ENCODE results near the gene EXTL1. TPM values are rescaled to one million over a fixed set of nuclear protein-coding genes. Genes with fewer than 3 reads are reported as not detected.

Gene EXTL1
- total and polyA plus RNA-seq, 10 of the 15 experiments (the other 5 are each of a cell fraction or from before 2014, with no cell fraction given): not detected

DNA sequence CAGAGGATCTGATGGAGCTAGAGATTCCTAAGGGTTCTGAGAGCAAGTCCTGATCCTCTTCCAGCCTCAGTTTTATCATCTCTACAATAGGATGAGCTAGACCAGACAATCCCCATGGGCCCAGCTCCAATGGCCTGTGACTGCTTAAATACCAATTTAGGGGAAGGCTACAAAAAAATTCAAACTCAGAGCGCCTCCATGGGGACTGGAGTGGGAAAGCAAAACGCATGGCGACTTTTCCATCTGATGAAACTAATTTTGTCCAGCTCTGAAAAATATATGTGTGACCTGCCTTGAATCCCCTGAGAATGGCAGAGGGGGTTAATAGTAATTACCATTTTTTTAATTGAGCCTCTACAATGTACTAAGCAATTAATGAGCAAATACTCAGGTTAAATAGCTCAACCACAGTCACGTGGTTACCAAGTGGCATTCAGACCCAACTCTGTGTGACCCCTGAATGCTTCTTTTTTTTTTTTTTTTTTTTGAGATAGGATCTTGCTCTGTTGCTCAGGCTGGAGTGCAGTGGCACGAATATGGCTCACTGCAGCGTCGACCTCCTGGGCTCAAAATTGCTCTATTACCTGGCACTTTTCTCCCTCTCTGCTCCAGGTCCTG is 8.4 kb downstream of the EXTL1 start:
- no peak for ATAC-seq
- Histone ChIP-seq H3K9me3 (replicated peaks; ENCODE audit: control insufficient read depth, insufficient read depth, low read length) (0 out of 3 replicates have a peak, but pooled peaks cover 2% of the 10 kb centered on the region), H3K4me2 (ENCODE audit: control insufficient read depth, insufficient read depth) (no peak overlapping the region), H3K4me3 (no peak overlapping the region), H4K20me1 (ENCODE audit: control insufficient read depth, insufficient read depth) (no peaks in the 10 kb centered on the region), H3K9ac (ENCODE audit: control insufficient read depth, insufficient read depth, low read length) (no peak overlapping the region), H3K4me1 (ENCODE audit: control insufficient read depth, insufficient read depth, low read length) (peaks cover 3% of the 10 kb centered on the region; the same call in 1 of the 2 replicates), H3K79me2 (ENCODE audit: control insufficient read depth, insufficient read depth, low read length) (no peaks in the 10 kb centered on the region), H3K27me3 (replicated peaks in 1 of 2; ENCODE audit: control insufficient read depth in 2 of 2, insufficient read depth in 2 of 2, low read length in 1 of 2) (peaks cover 0 to 2% of the 10 kb centered on the region in 2 experiments; a peak in 3 of 4 replicates), H3K27ac (ENCODE audit: control insufficient read depth, insufficient read depth) (no peak overlapping the region), H2AFZ (ENCODE audit: control insufficient read depth, low read depth, low read length) (no peak overlapping the region), H3K36me3 (ENCODE audit: control insufficient read depth in 2 of 2, insufficient read depth in 2 of 2, low read length in 1 of 2) (no peaks in the 10 kb centered on the region)
- TF ChIP-seq, protein P1, sequence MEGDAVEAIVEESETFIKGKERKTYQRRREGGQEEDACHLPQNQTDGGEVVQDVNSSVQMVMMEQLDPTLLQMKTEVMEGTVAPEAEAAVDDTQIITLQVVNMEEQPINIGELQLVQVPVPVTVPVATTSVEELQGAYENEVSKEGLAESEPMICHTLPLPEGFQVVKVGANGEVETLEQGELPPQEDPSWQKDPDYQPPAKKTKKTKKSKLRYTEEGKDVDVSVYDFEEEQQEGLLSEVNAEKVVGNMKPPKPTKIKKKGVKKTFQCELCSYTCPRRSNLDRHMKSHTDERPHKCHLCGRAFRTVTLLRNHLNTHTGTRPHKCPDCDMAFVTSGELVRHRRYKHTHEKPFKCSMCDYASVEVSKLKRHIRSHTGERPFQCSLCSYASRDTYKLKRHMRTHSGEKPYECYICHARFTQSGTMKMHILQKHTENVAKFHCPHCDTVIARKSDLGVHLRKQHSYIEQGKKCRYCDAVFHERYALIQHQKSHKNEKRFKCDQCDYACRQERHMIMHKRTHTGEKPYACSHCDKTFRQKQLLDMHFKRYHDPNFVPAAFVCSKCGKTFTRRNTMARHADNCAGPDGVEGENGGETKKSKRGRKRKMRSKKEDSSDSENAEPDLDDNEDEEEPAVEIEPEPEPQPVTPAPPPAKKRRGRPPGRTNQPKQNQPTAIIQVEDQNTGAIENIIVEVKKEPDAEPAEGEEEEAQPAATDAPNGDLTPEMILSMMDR (IDR thresholded peaks at IDR 0.05 in 2 of 3, conservative IDR thresholded peaks at IDR 0.05 in 1 of 3; ENCODE audit: control insufficient read depth in 2 of 3, extremely low read depth in 1 of 3, insufficient read depth in 1 of 3, low read depth in 3 of 3, low read length in 3 of 3): peak; percentile 7 to 20 (median 12); a peak in 2 of 6 replicates
- no peak; the same call in 1 of the 2 replicates for TF ChIP-seq RAD51 (IDR thresholded peaks at IDR 0.05)
- TF ChIP-seq BCL11A (IDR thresholded peaks at IDR 0.05; ENCODE audit: low read depth, low read length): no peak
- TF ChIP-seq CHD4 (IDR thresholded peaks at IDR 0.05): no peak
- TF ChIP-seq SMAD5 (IDR thresholded peaks at IDR 0.05; ENCODE audit: low read depth): no peak
- intact Hi-C loops (cut with micrococcal nuclease; ENCODE audit: unreplicated experiment) (no loop called here), in situ Hi-C loops (cut with MboI) (no loop called here)
- no peak for DNase-seq (ENCODE audit: low read depth, low spot score)
- ChIA-PET SMC1A (ENCODE audit: uncharacterized antibody, unreplicated experiment) (interaction anchor here (1.3 kb wide), 1 partner anchor 13 kb away, joined by 5 read pairs; no protein-coding TSS in a partner anchor), POLR2A (interaction anchor here (0.6 to 1.2 kb wide), 2 partner anchors 115 to 134 kb away, joined by 3 to 4 read pairs; no protein-coding TSS in a partner anchor), CTCF (interaction anchor here (0.6 to 1.7 kb wide), 7 partner anchors 12 to 936 kb away, joined by 3 to 7 read pairs (median 4); partner anchors contain the start of gene PAFAH2), RAD21 (ENCODE audit: unreplicated experiment) (interaction anchor here (0.8 to 1.6 kb wide), 4 partner anchors 31 to 134 kb away, joined by 3 to 5 read pairs (median 3); no protein-coding TSS in a partner anchor)
- no TSS peak for BruUV-seq (replicated peaks)
- 0% methylated on average over 4 of the region's 7 CpGs for WGBS (ENCODE audit: insufficient coverage, insufficient replicate concordance, low lambda C conversion rate, missing lambda C conversion rate)
- no peak for FAIRE-seq

All from GM12878 (cell line).